Fibroblast of lung (primary cell): ENCODE data around the gene RBM20. TPM values are rescaled to one million over a fixed set of nuclear protein-coding genes. Genes with fewer than 3 reads are reported as not detected.
A peak's percentile ranks its signal among the peaks of the same experiment; 100 is the strongest.

Experiments
- DNase-seq, 2 donors: peaks; one replicate each; pipeline versions ENCODE4 v3.0.0 to v3.0.0-alpha.2; 2010; ENCODE audit warnings: low read depth in 2 of 2
- H2AFZ ChIP-seq: 2 replicates; pipeline ENCODE4 v1.5.1; 2012; ENCODE audit warnings: low read length, control low read depth, inconsistent platforms
- H3K27ac ChIP-seq: 2 replicates; pipeline ENCODE4 v1.5.1; 2011; ENCODE audit warnings: low read length, control low read depth; ENCODE audit not compliant: insufficient read depth
- H3K27me3 ChIP-seq: 2 replicates; pipeline ENCODE4 v1.5.1; 2011; ENCODE audit warnings: mild to moderate bottlenecking, low read length; ENCODE audit not compliant: control insufficient read depth, insufficient read depth
- H3K36me3 ChIP-seq: 2 replicates; pipeline ENCODE4 v1.5.1; 2011; ENCODE audit warnings: low read length; ENCODE audit not compliant: control insufficient read depth, insufficient read depth
- H3K4me1 ChIP-seq: 2 replicates; pipeline ENCODE4 v1.5.1; 2011; ENCODE audit warnings: low read length; ENCODE audit not compliant: control insufficient read depth, insufficient read depth; ENCODE audit errors: extremely low read depth
- H3K4me2 ChIP-seq: 2 replicates; pipeline ENCODE4 v1.5.1; 2011; ENCODE audit warnings: low read length, control low read depth; ENCODE audit not compliant: insufficient read depth; ENCODE audit errors: extremely low read depth
- H3K4me3 ChIP-seq, 4 experiments: fragments of 200-600 bp in 1 of 4; sonication (generic) in 1 of 4; replicated peaks in 1 of 4; 2 replicates each; pipeline ENCODE4 v1.5.1; 2011 to 2016; ENCODE audit warnings: low read length in 4 of 4, low read depth in 3 of 4, mild to moderate bottlenecking in 3 of 4, control low read depth in 2 of 4, inconsistent platforms in 1 of 4, mixed read lengths in 1 of 4; ENCODE audit not compliant: insufficient read depth in 1 of 4; ENCODE audit errors: control extremely low read depth in 1 of 4
- H3K79me2 ChIP-seq: 2 replicates; pipeline ENCODE4 v1.5.1; 2012; ENCODE audit warnings: mild to moderate bottlenecking, low read length, inconsistent platforms; ENCODE audit not compliant: control insufficient read depth, insufficient read depth
- H3K9ac ChIP-seq: 2 replicates; pipeline ENCODE4 v1.5.1; 2011; ENCODE audit warnings: mild to moderate bottlenecking, low read length, control low read depth; ENCODE audit not compliant: insufficient read depth
- H3K9me3 ChIP-seq: 2 replicates; pipeline ENCODE4 v1.5.1; 2012; ENCODE audit warnings: low read depth, low read length; ENCODE audit not compliant: control insufficient read depth, insufficient read depth
- H4K20me1 ChIP-seq: 2 replicates; pipeline ENCODE4 v1.5.1; 2011; ENCODE audit warnings: low read length; ENCODE audit not compliant: control insufficient read depth, insufficient read depth; ENCODE audit errors: extremely low read depth
- CTCF ChIP-seq, 2 donors: IDR thresholded peaks in 1 of 2; conservative IDR thresholded peaks in 1 of 2; 1 replicate in 1 of 2; 2 replicates in 1 of 2; pipeline ENCODE4 v1.5.1; 2011 to 2012; ENCODE audit warnings: low read length in 2 of 2, control low read depth in 1 of 2, inconsistent platforms in 1 of 2, low read depth in 1 of 2, mild to moderate bottlenecking in 1 of 2
- EZH2 ChIP-seq: IDR thresholded peaks from 2 replicates; pipeline ENCODE4 v1.5.1; 2012; ENCODE audit warnings: low read length, control low read depth, mild to moderate bottlenecking; ENCODE audit errors: missing control alignments
- polyA plus RNA-seq, 2 donors: library from polyadenylated mRNA; depleted of rRNA in 1 of 2; stranded (reverse) in 1 of 2; unstranded in 1 of 2; fragments of >200 nt; gene quantifications; 2 replicates each; pipeline ENCODE4 v1.2.1, GENCODE V29; 2011 to 2012; ENCODE audit warnings: missing spikeins in 1 of 2
- total RNA-seq: library from RNA; depleted of rRNA; stranded (reverse); fragments of >200 nt; gene quantifications from 2 replicates; pipeline ENCODE4 v1.2.1, GENCODE V29; 2014

Gene RBM20
- total and polyA plus RNA-seq, 2 donors (not counting 1 experiment from before 2014, with no cell fraction given): under 0.01 to 0.05 TPM

DNA sequence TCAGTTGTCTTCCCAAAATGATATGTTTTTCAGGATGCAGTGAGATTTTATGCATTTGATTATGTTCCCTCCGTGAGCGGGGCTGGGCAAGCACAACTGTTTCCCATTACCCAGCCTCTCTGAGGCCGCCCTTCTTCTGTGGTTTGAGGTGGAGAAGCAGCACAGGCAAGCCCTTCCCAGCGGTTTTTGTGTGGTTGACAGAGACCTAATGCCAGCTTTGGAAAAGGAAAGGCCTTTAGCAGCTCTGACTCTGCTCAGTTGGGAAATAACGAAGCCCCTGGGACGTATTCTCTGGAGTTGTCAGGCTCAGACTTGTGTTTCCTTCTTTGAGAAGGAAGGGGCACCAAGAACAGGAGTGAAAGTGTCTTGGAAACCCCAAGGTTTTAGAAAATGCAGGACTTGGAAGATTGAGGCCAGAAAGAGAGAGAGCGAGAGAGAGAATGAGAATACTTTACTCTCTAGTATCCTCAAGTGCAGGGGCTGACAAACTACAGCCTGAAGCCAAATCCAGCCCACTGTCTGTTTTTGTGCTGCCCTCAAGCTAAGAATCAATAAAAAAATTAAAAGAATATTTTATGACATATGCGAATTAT is 207.0 kb downstream of the RBM20 start:
- Histone ChIP-seq H2AFZ (no peak overlapping the region), H3K4me3 (no peak overlapping the region), H3K4me2 (no peak overlapping the region), H3K27ac (no peak overlapping the region), H3K4me1 (no peaks in the 10 kb centered on the region), H3K36me3 (no peaks in the 10 kb centered on the region), H3K27me3 (no peaks in the 10 kb centered on the region), H4K20me1 (no peaks in the 10 kb centered on the region), H3K9me3 (no peaks in the 10 kb centered on the region), H3K9ac (no peak overlapping the region), H3K79me2 (no peaks in the 10 kb centered on the region)
- DNase-seq: peak in 1 of 2 donors; percentile 35
- TF ChIP-seq CTCF (conservative IDR thresholded peaks at IDR 0.05 in 1 of 2, IDR thresholded peaks at IDR 0.05 in 1 of 2; ENCODE audit: low read depth in 1 of 2, low read length in 2 of 2): no peak
- TF ChIP-seq EZH2: no peak

DNA sequence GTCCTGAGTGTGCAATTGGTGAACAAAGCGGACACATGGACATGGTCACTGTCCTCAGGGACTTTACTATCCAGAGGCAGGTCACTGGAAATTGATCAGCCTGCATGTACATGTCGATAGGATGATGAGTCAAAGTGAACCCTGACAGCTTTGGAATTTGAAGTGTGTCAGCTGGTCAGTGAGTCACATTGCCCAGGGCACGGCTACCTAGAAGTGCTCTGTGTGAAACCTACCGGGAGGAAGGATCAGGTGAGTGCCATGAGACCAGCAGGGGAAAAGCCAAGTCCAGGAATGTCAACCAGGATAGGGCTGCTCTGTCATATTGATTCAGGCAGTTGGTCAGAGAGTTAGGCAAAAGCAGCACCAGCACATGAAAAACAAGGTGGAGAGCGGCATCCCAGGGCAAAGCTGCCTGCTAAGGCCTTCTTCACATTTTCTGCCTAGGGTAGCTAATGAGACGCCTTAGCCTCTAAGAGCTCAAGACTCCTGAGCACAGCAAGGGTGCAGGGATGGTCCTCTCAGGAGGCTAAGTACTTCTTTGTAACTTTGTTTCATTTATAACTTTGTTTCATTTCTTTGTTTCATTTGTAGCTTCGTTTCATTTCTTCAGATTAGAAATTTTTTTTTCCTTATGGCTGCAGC is 208.2 kb downstream of the RBM20 start:
- peak in 1 of 2 donors; percentile 29 for DNase-seq
- Histone ChIP-seq H3K79me2 (no peaks in the 10 kb centered on the region), H3K9me3 (no peaks in the 10 kb centered on the region), H3K4me1 (no peaks in the 10 kb centered on the region), H3K27me3 (no peaks in the 10 kb centered on the region), H3K36me3 (no peaks in the 10 kb centered on the region), H3K4me2 (no peak overlapping the region), H4K20me1 (no peaks in the 10 kb centered on the region), H3K4me3 (no peak overlapping the region), H3K27ac (no peak overlapping the region), H3K9ac (no peak overlapping the region), H2AFZ (no peak overlapping the region)
- TF ChIP-seq CTCF (conservative IDR thresholded peaks at IDR 0.05 in 1 of 2, IDR thresholded peaks at IDR 0.05 in 1 of 2; ENCODE audit: low read depth in 1 of 2, low read length in 2 of 2): no peak
- TF ChIP-seq EZH2: no peak

DNA sequence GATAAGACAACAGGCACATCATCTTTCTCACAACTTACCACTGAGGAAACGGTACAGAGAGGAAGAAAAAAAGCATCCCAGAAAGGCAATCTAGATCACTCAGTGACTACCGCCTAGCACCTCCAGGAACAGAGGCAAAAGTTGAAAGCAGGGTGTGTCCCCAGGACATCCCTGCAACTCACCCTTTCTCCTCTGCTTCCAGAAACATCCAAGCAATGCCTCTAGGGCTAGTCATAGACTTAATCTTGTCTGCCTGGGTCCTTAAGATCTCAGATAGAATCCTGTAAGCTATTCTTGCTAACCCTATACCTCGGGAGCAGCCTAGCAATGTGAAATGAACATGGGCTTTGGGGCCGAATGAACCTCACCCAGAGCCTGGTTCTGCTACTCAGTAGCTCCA is 208.8 kb downstream of the RBM20 start:
- no peaks in the 10 kb centered on the region for H3K79me2 ChIP-seq
- DNase-seq: no peak
- TF ChIP-seq CTCF (conservative IDR thresholded peaks at IDR 0.05 in 1 of 2, IDR thresholded peaks at IDR 0.05 in 1 of 2; ENCODE audit: low read depth in 1 of 2, low read length in 2 of 2): no peak
- no peak for TF ChIP-seq EZH2
- no peaks in the 10 kb centered on the region for H3K27me3 ChIP-seq
- H3K36me3 ChIP-seq: no peaks in the 10 kb centered on the region
- no peak overlapping the region for H3K9ac ChIP-seq
- H3K4me1 ChIP-seq: no peaks in the 10 kb centered on the region
- no peaks in the 10 kb centered on the region for H4K20me1 ChIP-seq
- no peaks in the 10 kb centered on the region for H3K9me3 ChIP-seq
- no peak overlapping the region for H2AFZ ChIP-seq
- no peak overlapping the region for H3K4me2 ChIP-seq
- H3K27ac ChIP-seq: no peak overlapping the region
- no peak overlapping the region for H3K4me3 ChIP-seq
